IPS-18a (cell line): ENCODE measurements around the gene GPR173.
A peak's percentile ranks its signal among the peaks of the same experiment; 100 is the strongest.

Source experiments
- H3K27ac ChIP-seq: one replicate; pipeline ENCODE4 v1.5.1; 2013; ENCODE audit warnings: low read length
- H3K27me3 ChIP-seq: one replicate; pipeline ENCODE4 v1.6.1; 2013; ENCODE audit warnings: mild to moderate bottlenecking, low read length; ENCODE audit not compliant: control insufficient read depth, insufficient read depth
- H3K36me3 ChIP-seq: one replicate; pipeline ENCODE4 v1.6.1; 2013; ENCODE audit warnings: low read depth, low read length; ENCODE audit not compliant: control insufficient read depth
- H3K4me1 ChIP-seq: one replicate; pipeline ENCODE4 v1.6.1; 2013; ENCODE audit warnings: low read depth, low read length; ENCODE audit not compliant: control insufficient read depth
- H3K4me3 ChIP-seq: one replicate; pipeline ENCODE4 v1.5.1; 2013; ENCODE audit warnings: low read length
- H3K9ac ChIP-seq: one replicate; pipeline ENCODE4 v1.6.1; 2013; ENCODE audit warnings: mild to moderate bottlenecking, low read length, moderate library complexity
- H3K9me3 ChIP-seq: one replicate; pipeline ENCODE4 v1.6.1; 2013; ENCODE audit warnings: low read depth, low read length; ENCODE audit not compliant: control insufficient read depth

Gene GPR173, protein sequence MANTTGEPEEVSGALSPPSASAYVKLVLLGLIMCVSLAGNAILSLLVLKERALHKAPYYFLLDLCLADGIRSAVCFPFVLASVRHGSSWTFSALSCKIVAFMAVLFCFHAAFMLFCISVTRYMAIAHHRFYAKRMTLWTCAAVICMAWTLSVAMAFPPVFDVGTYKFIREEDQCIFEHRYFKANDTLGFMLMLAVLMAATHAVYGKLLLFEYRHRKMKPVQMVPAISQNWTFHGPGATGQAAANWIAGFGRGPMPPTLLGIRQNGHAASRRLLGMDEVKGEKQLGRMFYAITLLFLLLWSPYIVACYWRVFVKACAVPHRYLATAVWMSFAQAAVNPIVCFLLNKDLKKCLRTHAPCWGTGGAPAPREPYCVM

DNA sequence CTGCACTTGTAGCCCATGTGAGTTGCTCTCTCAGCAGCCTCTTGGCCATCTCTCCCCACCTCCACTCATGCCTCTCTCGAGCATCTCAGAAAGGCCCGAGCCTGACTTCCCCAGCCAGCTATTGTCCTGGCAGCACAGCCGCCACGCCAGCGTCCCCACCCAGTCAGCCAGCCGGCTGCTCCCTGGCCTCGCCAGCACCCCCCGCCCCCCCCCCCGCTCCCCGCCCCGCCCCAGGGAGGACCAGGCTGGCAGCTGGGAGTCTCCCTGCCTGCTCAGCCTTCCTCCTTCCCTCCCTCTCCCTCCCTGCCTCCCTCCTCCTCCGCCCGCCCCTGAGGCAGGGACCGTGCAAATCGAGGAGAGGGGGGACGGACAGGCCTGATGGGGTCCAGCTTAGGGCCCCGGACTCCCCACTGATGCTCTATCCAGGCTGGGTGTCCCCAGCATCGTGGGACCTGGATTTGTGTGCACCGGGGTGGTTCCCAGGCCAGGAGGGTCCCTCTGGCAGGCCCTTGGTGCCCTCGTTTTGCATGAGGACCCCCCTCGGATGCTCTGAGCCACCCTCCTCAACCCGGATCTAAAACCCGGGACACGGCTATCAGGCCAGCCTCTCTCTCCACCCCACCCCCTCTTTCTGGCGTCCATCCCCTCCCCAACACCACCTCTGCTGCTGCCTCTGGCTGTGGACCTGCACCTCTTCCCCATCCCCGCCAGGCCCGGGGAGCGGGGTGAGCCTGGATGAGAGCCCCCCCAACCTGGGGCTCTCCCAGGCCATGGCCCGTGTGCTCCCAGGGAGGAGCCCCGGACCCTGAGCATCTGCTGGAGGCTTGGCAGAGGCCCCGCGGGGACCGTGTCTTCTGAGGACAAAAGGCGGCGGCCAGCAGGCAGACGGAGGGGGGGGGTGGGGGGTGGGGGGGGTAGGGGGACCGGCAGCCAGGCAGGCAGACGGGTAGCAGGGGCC, at the start of gene GPR173:
Gene GPR173, plus strand, starts transcription at position 621 of the 958 bp plus-strand sequence. CDS start 27,833 bp downstream, outside the sequence.
- peak within 1 kb of the TSS; percentile 67 for H3K9ac ChIP-seq

DNA sequence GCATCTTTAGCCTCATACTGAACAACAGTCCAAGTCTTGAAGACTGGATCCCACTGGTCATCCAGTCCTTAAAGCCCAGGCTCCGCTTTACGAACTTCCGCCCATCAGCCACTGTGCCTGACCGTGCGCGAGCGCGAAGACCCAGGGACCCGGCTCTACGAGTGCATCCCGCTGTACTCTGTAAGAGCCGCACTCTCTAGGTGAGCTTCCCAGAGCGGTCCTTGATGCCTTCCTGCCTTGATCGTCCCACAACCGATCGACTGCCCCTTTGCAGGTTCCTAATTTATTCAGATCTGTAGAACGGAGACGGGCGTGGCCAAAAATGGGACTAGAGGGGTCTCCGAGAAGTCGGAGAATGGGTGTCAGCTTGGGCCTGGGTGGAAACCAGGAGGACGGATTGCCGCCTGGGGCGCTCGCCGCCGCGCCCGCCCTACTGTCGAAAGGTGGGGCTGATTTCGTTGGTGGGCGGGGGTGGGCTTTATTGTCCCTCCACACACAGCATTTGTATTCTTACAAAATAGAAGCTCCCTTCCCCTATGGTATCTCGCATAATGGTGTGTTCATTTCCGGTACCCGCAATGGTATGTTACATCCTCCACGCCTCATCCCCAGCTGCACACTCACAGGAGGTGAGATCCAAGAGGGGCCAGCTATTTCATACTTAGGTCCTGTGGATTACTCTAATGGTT, 48.0 kb upstream of the GPR173 start:
- no peaks in the 10 kb centered on the region for H3K36me3 ChIP-seq
- H3K27me3 ChIP-seq, result no peaks in the 10 kb centered on the region
- no peak overlapping the region for H3K4me3 ChIP-seq
- peaks cover 6% of the 10 kb centered on the region for H3K9me3 ChIP-seq
- H3K4me1 ChIP-seq, result no peaks in the 10 kb centered on the region
- no peak overlapping the region for H3K9ac ChIP-seq
- H3K27ac ChIP-seq, result no peak overlapping the region

More for the DNA sequence above, at the start of gene GPR173:
- H3K4me1 ChIP-seq, result no peaks in the 10 kb centered on the region
- peak within 1 kb of the TSS; percentile 64 for H3K4me3 ChIP-seq
- H3K36me3 ChIP-seq, result no peaks in the 10 kb centered on the region
- no peaks in the 10 kb centered on the region for H3K27me3 ChIP-seq
- peaks cover 12% of the 10 kb centered on the region for H3K9me3 ChIP-seq
- peak within 1 kb of the TSS; percentile 75 for H3K27ac ChIP-seq

DNA sequence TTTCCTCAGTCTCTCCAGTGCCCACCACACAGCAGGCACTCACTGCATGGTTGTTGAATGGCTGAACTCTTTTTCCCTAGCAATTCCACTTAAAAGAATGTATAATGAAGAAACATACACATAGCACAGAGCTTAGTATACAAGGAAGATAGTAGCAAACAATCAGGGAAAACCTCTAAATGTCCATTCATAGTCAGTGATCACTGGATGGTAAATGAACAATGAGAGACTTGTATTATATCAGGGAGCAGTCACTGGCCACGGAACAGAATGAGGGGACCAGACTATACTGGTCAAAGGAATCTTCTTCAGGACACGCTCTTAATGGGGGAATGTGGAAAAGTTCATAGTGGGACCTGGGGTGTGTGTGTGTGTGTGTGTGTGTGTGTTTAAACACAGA, 46.6 kb upstream of the GPR173 start:
- H3K9me3 ChIP-seq, result no peaks in the 10 kb centered on the region
- H3K4me1 ChIP-seq, result no peaks in the 10 kb centered on the region
- H3K36me3 ChIP-seq, result no peaks in the 10 kb centered on the region
- H3K27ac ChIP-seq, result no peak overlapping the region
- no peaks in the 10 kb centered on the region for H3K27me3 ChIP-seq
- no peak overlapping the region for H3K9ac ChIP-seq
- no peak overlapping the region for H3K4me3 ChIP-seq

DNA sequence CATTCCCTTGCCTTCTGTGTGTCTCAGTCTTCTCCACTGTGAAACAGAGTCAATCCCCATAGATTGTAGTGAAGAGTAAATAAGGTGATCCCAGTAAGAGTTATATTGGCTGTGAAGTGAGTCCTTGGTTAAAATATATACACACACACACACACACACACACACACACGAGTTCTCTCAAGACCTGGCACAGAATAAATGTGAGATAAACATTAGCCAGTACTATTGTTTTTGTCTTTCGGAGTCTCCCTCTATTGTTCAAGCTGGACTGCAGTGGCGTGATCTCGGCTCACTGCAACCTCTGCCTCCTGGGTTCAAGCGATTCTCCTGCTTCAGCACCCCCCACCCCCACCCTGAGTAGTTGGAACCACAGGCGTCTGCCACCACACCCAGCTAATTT, 45.5 kb upstream of the GPR173 start:
- no peak overlapping the region for H3K27ac ChIP-seq
- no peaks in the 10 kb centered on the region for H3K27me3 ChIP-seq
- H3K4me1 ChIP-seq, result no peaks in the 10 kb centered on the region
- no peaks in the 10 kb centered on the region for H3K9me3 ChIP-seq
- H3K36me3 ChIP-seq, result no peaks in the 10 kb centered on the region
- H3K9ac ChIP-seq, result no peak overlapping the region
- no peak overlapping the region for H3K4me3 ChIP-seq

DNA sequence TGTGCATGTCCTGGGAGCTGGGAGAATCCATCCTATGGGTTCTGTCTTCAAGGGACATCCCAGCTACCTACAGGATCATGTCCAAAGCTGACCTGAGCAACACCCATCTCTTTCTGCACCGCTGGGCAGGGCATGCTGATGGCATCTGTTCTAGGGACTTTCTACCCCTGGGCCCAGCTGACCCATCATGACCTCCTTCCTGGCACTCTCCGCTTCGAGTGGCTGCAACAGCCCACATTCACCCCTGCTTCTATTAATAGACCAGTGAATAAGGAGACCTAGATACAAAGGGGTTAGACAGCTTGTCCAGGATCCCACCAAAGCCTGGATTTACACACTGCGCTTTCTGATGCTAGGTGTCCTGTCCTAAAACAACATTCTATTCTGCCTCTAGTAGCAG, 44.6 kb upstream of the GPR173 start:
- no peak overlapping the region for H3K27ac ChIP-seq
- H3K4me3 ChIP-seq, result no peak overlapping the region
- no peaks in the 10 kb centered on the region for H3K9me3 ChIP-seq
- no peaks in the 10 kb centered on the region for H3K27me3 ChIP-seq
- H3K9ac ChIP-seq, result no peak overlapping the region
- no peaks in the 10 kb centered on the region for H3K4me1 ChIP-seq
- no peaks in the 10 kb centered on the region for H3K36me3 ChIP-seq

DNA sequence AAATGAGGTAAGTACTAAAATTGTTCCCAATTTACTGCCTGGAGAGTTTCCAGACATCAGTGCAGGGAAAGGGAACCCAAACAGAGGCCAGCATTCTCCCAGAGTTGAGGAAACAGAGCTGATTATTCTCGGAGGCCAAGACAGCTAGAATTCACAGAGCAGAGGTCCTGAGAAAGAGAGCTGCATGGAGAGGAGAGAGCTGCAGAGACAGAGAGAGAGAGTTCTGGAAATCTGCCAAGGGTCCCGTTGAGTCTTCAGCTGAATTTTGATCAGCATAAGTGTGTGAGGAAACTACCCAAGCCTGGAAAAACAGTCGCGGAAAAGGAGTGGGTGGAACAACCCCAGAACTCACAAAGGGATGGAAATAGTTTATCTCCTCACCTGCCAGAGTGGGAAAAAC, 43.8 kb upstream of the GPR173 start:
- no peak overlapping the region for H3K4me3 ChIP-seq
- no peaks in the 10 kb centered on the region for H3K9me3 ChIP-seq
- no peak overlapping the region for H3K27ac ChIP-seq
- H3K27me3 ChIP-seq, result no peaks in the 10 kb centered on the region
- H3K36me3 ChIP-seq, result no peaks in the 10 kb centered on the region
- no peaks in the 10 kb centered on the region for H3K4me1 ChIP-seq
- H3K9ac ChIP-seq, result no peak overlapping the region

DNA sequence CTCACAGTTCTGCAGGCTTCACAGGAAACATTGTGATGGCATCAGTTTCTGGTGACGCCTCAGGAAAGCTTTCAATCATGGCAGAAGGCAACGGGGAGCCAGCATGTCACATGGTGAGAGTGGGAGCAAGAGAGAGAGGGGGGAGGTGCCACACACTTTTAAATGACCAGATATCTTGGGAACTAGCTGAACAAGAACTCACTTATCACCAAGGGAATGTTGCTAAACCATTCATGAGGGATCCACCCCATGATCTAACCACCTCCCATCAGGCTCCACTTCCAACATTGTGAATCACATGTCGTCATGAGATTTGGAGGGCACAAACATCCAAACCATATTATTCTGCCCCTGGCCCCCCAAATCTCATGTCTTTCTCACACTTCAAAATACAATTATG, 43.3 kb upstream of the GPR173 start:
- no peaks in the 10 kb centered on the region for H3K27me3 ChIP-seq
- no peaks in the 10 kb centered on the region for H3K9me3 ChIP-seq
- H3K4me3 ChIP-seq, result no peak overlapping the region

DNA sequence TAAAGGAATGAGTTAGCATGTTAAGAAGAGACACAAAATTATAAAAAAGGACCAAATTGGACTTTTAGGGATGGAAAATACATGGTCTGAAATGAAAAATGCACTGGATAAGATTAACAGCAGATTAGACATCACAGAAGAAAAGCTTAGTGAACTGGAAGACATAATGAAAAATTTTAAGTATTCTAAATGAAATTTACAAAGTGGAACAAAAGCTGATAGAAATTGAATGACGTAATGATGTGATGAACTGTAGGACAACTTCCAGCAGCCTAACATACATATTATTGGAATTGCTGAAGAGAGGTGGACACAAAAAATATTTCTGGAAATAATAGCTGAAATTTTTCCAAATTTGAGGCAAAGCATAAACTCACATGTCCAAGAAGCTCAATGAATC, 39.6 kb upstream of the GPR173 start:
- no peak overlapping the region for H3K4me3 ChIP-seq
- no peaks in the 10 kb centered on the region for H3K27me3 ChIP-seq
- peaks cover 12% of the 10 kb centered on the region for H3K9me3 ChIP-seq
- no peak overlapping the region for H3K9ac ChIP-seq
- H3K4me1 ChIP-seq, result no peaks in the 10 kb centered on the region
- H3K36me3 ChIP-seq, result no peaks in the 10 kb centered on the region
- H3K27ac ChIP-seq, result no peak overlapping the region

More for the DNA sequence above, 43.3 kb upstream of the GPR173 start:
- H3K27ac ChIP-seq, result no peak overlapping the region
- H3K9ac ChIP-seq, result no peak overlapping the region
- H3K36me3 ChIP-seq, result no peaks in the 10 kb centered on the region
- no peaks in the 10 kb centered on the region for H3K4me1 ChIP-seq

DNA sequence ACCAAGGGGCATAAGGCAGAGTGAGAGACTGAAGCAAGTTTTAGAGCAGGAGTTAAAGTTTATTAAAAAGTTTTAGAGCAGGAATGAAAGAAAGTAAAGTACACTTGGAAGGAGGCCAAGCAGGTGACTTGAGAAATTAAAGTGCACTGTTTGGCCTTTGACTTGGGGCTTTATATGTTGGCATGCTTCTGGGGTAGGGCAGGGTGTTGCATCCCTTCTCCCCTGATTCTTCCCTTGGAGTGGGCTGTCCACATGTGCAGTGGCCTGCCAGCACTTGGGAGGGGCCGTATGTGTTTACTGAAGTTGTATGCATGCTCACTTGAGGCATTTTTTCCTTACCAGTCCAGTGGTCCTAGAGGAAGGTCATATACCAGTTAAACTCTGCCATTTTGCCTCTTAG, 35.3 kb upstream of the GPR173 start:
- Histone ChIP-seq H3K27me3 (no peaks in the 10 kb centered on the region), H3K9me3 (peaks cover 12% of the 10 kb centered on the region)

DNA sequence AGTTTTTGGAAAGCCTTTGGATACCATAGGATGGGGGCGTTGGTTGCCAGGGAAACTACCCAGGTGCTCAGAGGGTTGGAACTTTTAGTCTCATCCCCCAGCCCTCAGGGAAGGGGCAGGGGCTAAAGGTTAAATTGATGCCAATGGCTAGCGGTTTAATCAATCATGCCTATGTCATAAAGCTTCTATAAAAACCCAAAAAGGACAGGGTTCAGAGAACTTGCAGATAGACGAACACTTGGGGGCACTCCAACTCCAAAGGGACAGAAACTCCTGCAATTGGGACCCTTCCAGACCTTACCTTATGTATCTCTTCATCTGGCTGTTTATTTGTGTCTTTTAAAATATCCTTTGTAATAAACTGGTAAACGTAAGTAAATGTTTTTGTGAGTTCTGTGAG, 30.0 kb upstream of the GPR173 start:
- Histone ChIP-seq H3K9ac (no peak overlapping the region), H3K9me3 (peaks cover 9% of the 10 kb centered on the region), H3K36me3 (no peaks in the 10 kb centered on the region), H3K27ac (no peak overlapping the region), H3K4me1 (no peaks in the 10 kb centered on the region), H3K27me3 (no peaks in the 10 kb centered on the region), H3K4me3 (no peak overlapping the region)

More for the DNA sequence above, 35.3 kb upstream of the GPR173 start:
- no peak overlapping the region for H3K27ac ChIP-seq
- no peaks in the 10 kb centered on the region for H3K4me1 ChIP-seq
- H3K9ac ChIP-seq, result no peak overlapping the region
- H3K4me3 ChIP-seq, result no peak overlapping the region
- no peaks in the 10 kb centered on the region for H3K36me3 ChIP-seq

DNA sequence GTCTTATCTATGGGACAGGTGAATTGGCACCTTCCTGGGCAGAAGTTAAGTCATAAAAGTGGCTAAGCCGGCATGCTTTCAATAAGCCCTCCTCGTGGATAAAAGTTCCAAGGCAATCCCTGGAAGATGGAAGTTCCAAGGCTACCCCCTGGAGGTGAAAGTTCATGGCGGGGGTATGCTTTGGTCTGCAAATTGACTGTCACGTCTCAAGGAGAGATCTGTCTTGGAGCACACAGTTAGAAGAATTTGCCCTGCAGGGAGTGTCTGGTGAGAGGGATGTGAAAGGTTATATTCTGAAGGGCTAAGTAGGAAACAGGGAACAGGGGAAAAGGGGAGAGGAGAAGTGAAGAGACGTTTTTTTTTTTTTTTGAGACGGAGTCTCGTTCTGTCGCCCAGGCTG, 26.2 kb upstream of the GPR173 start:
- Histone ChIP-seq H3K27ac (no peak overlapping the region), H3K4me1 (no peaks in the 10 kb centered on the region), H3K36me3 (no peaks in the 10 kb centered on the region), H3K4me3 (no peak overlapping the region), H3K27me3 (no peaks in the 10 kb centered on the region), H3K9ac (no peak overlapping the region), H3K9me3 (peaks cover 11% of the 10 kb centered on the region)
